HG03139 (cell line): ENCODE results near the gene GPC3.

Experiments
- ATAC-seq: cut with Tn5 transposase; IDR thresholded peaks from one replicate; pipeline ENCODE4 v1.9.1; 2021; ENCODE audit not compliant: unreplicated experiment

Gene GPC3

DNA sequence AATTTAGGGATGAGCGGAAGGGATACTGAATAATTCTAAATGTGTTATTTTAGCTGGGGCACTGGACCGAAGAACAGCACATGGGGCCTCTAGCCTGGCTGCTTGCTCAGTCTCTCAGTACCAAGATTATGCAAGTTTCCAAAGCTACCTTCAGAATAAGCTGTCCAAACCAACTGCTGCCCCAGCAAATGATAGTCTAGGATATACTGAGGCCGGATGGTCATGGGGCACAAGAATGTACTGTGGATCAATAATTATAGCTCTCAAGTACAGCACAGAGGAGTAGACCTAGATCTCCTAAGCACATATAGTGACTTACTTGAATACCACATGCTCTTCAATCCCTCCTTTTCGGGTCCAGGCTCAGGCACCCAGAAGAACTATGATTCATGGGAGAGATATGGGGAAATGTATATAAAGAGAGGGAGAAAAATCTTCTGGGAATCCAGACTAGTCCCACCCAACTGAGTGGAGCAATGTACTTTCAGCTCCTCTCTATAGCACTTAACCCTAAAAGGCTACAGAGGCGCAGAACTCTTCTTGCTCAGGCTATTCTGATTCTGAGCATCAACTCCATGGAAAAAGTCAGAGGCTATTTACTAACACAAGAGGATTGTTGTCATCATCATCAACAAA lies 409.8 kb downstream of the GPC3 start:
- ATAC-seq, result no peak

DNA sequence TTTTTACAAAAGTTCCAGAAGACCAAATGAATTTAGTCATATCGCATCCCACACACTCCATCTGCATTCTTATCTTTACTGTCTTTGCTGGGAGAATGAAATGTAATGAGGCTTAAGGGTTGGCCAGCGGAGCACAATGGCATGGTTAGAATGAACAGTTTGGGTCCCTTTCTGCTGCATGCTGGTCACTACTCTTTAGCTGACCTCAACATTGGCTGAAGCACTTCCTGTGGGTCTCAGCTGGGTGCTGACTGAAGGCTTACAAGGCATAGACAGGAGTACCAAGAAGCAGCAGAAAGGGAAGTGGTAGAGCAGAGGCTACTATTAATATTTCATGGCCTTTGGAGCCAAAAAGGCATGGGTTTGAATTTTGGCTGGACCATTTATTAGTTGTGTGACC lies 410.7 kb downstream of the GPC3 start:
- ATAC-seq, result no peak

DNA sequence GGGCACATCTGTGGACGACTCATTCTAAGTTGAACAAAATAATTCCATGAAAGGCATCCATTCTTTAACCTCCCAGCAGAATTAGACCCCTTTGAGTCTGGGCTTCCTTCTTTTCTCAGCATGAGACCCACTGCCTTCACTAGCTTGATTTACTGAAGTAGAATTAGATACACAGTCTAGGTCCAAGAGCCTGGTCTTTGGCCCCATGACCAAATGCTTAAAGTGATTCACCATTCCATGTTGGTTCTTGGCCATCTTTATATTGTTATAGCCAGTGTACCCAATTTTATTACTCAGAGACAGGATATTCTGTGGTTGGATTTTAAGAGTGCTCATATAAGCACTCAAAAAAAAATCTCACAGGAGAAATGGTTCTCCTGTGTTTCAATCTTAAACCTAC lies 414.8 kb downstream of the GPC3 start:
- ATAC-seq, result no peak

DNA sequence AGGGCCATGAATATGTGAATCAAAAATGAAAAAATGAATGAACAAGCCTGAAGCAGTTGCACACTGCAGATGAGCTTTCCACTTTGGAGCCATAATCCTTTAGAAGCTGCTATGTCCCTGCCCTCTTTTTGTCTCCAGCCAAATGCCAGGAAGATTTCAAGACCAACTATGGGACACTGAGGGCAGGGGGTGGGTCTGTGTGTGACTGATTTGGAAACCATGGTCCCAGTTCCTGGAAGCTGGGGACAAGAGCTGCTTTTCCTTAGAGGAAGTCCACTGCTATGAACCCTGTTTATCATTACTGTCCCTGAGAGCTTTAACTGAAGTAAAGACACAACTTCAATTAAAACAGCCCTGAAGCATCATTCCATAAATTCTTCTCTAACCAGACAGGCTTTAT lies 416.2 kb downstream of the GPC3 start:
- no peak for ATAC-seq

DNA sequence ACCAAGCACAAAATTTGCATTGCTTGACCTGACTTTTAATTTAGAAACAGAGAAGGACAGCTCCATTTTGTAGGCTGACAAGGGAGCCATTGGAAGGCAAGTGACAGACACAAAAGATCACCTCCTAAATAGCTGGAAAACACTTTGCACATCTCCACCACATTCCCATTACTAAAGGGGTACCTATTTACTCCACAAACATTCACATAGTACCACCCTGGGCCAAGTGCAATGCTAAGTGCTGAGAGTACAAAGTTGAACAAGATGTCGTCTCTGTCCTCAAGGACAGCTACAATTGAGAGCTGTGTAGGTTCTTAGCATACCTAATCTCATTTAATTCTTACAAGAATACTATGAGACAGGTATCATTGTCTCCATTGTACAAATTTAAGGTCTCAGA lies 417.3 kb downstream of the GPC3 start:
- ATAC-seq, result no peak

DNA sequence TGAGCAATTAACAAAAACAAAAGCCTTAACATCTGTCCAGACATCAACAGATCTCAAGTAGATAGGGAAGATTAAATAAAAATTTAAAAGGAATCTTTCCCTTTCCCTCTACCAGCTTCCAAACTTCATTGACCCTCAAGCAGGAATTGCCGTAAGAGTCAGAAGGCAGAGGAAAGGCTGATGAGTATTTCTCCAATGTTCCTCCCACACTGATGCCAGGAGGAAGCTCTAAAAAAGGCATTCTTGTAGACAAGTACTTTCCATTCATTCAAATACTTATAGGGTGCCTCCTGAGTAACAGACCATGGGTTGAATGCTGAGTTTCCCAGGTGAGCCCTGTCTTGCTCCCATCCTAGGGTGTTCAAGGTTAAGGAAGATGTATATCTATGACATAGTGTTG lies 418.5 kb downstream of the GPC3 start:
- ATAC-seq, result no peak

DNA sequence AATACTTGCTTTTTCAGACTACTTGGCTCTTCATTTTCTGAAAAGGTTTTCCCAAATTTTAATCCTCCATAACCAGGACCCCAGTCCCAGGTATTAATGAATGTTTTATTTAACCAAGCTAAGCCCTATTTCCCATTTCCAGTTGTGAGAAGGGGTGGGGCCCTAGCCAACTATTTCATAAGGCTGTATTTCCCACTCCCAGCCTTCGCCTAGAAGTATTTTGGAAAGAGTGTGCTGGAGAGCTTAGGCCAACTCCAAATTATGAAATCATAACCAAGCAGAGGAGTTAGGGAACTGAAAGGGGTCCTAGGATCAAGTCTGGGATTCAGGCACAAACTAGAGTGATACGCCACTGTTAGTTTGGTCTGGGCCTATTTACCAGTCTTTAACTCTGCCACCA lies 421.7 kb downstream of the GPC3 start:
- no peak for ATAC-seq

DNA sequence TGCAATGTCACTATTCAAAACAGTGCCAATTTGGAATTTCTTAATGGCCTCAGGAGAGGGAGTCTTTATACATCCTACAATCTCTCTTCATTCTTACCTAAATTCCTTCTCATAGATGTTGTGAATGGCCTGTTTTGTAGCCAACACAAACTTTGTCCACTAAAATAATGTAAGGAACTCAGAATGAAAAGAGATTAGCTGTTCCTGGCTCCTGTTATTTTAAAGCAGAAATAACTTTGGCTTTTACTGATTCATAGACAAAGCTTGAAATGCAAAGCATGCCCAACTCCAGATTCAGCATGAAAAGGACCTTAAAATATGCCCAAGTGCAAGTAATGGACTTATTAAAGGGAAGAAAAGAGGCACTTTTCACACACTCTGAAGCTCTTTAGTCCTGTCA lies 424.1 kb downstream of the GPC3 start:
- no peak for ATAC-seq

DNA sequence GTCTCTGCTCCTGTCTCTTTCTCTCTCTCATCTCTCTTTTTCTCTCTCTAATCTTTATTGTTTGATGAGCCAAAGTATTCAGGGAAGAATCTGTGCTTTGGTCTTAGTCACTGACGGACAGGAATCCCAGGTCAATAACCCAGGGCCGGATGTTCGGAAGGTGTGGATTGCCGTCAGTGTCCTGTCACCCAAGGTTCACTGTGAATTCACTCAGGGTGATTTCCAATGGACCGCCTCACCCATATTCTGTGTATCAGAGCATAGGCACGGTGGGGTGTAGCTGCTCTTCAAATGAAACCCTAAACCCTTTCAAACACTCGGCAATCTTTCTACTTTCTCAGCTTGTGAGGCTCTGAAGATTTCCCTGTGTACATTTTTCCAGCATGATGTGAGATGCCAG lies 425.5 kb downstream of the GPC3 start:
- no peak for ATAC-seq

DNA sequence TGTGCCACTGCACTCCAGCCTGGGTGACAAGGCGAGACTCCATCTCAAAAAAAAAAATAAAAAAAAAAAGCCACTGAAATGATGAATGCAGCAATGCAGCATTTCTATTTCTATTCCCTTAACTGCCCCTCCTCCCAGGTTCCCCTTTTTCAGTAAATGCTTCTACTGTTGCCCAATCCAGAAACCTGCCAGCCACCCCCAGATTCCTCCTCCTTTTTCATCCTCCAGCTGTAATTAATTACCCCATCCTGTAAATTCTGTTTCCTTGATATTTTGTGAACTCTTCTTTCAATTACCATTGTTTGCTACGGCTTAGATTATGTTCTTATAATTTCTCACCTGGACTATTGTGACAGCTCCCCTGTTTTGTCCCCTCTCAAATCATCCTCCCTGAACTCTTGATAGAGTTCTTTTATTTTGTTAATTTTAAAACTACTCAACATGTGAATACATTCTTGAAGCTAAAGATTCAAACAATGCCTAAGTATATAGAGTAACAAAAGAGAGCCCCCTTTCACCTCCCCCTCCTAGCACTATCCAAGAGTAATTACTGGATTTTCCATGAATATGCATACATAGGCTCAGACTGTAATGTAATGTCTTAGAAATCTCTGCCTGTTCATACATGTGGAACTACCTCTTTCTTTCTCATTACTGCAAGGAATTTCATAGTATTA lies 429.5 kb downstream of the GPC3 start:
- ATAC-seq, result no peak

DNA sequence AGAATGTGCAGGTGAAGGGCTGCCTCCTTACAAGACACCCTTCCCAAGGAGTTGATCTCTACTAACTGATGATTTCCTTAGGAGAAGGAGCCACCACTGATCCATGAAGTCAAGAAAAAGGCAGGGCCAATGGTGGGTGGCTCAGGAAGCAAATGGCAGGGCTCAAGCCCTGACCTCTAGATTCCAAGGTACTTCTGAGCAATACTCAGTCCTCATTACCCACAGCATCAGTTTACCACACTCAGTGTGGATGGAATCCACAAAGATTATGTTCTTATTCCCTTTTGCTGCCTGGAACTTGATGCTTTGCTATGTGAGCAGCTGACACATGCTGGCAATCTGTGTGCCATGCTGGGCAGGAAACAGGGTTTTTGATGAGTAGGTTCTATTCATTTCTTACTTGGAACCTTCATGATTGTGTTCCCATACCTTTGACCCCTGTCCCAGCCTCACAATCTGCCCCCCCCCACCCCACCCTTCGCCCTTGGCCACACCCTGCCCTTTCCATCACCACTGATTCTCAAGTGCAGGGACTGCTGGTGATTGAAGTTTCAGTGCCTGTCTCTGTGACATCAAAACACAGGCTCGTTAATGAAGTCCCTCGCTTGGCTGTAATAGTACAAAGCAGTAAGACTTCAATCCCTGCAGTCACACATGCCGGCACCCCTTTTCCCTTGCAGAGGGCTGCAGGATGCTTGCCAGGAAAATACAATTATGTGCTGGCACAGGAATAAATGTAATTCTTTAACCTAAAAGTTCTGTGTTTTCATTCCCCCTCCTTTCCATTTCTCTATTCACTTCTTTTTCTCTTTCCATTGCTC lies 434.5 kb downstream of the GPC3 start:
- ATAC-seq, result no peak

DNA sequence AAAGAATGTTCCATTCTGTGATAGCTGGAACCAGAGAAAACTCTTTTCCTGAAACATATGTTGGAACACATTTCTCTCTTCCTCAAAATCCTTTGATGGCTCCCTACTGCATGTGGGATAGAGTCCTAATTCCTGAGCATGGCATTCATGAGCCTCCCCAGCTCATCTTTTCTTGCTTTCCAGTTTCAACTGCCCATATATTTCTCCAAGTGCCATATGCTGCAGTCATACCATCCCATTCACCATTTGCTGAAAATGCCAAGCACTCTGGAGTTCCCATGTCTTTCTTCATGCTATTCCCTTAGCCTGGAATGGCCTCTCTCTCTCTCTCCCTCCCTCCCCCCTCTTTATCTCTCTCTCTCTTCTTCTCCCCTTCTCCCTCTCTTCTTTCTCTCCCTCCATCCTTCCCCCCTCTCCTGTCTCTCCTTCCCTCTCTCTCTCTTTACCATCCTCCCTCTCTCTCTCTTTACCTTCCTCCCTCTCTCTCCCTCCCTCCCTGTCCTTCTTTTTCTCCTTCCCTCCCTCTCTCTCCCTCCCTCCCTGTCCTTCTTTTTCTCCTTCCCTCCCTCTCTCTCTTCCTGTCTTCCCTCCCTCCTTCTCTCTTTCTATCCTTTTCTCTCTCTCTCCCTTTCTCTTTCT lies 436.0 kb downstream of the GPC3 start:
- ATAC-seq, result no peak

DNA sequence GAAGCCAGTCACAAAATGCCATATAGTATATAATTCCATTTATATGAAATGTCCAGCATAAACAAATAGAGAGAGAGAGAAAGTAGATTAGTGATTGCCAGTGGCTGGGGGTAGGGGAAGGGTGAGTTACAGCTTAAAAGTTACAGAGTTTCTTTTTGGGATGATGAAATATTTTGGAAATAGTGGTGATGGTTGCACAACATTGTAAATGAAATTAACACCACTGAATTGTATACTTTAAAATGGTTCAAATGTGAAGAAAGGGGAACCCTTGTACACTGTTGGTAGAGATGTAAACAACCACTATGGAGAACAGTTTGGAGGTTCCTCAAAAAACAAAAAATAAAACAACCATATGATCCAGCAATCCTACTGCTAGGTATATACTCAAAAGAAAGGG lies 439.0 kb downstream of the GPC3 start:
- ATAC-seq, result no peak

DNA sequence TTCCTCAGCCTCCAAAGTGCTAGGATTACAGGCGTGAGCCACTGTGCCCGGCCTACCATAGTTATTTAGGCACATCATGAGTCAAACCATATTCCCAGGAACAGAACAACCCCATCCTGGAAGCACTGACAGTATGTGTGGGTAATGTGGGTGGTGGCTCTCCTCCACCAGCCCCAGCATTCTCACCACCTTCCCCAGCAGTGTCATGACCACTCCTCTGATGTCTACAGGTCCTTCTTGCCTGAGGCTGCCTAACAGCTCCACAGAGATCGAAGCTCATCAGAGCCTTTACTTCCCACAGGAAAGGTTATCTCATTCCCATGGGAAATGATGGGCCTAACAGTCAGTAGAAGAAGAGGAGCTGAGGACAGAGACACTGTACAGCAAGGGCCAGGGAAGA lies 440.6 kb downstream of the GPC3 start:
- ATAC-seq, result no peak

DNA sequence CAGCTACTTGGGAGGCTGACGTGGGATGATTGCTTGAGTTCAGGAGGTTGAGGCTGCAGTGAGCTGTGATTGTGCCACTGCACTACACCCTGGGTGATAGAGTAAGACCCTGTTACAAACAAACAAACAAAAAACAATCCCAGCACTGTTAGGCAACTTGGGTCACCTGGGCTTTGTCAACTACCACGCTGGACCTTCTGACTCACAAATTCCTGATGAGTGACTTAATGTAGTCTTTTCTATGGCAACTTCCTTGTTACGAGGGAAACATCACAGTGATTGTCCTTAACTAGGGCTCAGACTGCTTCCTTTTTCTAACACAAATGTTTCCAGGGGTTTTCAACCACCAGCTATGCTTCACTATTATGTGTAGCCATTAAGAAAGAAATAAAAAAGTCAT lies 441.3 kb downstream of the GPC3 start:
- no peak for ATAC-seq

DNA sequence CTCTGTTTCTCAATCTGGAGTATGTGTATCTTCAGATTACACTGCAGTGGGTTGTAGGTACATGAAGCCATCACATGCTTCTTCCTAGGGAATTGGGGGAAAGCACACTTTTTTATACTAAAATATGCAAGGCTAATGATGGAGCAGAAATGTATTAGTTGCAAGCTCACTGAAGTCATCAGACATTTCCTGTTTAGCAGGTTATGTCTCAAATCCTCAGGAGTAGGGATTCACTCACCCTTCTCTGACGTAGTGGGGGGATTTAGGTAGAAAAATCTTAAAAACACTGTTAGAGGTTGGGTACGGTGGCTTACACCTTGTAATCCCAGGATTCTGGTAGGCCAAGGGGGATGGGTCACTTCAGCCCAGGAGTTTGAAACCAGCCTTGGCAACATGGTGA lies 441.7 kb downstream of the GPC3 start:
- no peak for ATAC-seq

DNA sequence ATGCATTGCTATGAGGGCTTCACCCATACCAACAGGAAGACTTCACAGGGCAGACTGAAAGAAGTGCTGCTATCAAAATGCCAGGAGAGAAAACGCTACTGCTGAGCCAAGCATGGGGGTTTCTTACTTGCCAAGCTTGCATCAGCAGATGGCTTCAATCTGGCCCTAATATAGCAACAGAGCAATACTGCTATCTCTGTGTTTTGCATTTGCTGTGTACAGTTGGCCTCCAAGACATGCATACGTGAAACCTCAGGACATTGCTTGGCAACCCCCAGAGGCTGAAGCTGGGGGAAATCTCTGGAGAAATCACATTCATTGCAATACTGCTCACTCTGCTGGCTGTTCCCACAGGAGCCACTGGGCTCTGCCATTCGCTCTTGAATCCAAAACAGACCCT lies 442.9 kb downstream of the GPC3 start:
- ATAC-seq, result no peak

DNA sequence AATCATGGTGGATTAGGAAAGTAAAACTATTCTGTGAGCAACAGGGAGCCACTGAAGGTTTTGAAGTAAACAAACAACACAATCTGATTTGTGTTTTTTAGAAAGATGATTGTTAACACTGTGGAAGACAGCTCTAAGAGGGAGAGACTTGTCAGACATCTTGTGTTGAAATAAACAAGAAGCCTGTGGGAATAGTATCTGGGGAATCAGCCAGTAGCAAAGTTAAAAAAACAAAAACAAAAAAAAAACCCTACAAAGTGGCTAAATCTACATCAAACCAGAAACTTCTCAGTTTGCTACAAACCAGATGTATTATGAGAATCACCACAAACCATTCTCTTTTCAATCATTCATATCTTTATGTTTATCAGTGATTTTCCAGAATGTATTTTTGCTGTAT lies 444.4 kb downstream of the GPC3 start:
- ATAC-seq, result no peak

DNA sequence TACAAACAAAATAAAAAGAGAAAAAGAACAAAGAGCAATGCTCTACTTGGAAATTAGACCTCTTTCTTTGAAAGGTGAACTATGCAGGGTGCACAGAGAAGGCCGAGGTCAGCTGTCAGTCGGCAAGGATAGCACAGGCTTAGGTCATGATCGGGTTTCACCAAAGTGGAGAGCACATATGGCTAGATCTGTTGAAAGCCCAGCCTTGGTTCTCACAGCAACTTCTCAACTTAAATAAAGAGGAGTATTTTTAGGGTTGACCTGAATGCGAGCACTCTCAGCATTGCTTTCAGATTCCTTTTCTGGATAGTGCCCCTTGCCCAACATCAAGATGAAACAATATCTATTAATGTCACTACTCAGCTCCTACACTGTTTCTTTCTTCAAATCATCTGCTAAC lies 447.2 kb downstream of the GPC3 start:
- no peak for ATAC-seq

DNA sequence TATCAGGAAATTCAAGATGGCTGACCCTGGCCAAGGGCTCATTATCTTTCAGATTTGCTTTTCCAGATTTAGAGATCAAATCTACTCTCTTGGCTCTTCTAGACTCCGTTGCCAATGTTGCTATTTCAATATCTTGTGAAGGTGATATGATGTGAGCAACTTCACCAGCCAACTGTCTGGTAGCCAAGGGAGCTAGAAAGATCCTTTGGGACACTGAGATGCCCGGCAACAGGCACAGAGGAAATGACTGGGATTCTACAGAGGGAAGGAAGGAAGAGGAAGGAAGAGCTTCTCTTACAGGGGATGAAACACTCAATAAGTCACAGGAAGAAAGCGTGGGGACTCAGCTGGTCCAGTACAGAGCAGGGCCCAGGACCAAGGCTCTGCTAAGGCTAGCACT lies 448.3 kb downstream of the GPC3 start:
- no peak for ATAC-seq

DNA sequence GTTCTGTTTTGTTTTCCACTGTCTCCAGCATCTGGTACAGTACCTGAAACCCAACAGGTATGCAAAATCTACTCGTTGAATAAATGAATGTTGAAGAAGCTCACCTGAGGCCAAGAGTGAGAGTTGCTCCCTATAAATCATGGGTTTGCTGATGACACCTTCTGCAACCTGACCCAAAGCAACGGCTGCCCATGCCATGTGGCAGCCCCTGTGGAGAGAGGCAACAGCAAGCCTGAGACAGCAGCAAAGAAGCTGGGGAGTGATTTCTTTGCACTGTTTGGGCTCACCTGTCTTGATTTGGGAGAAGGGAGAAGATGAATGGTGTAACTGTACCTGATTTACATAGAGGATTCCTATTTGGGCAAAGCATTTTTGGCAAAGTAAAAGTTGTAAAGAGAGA lies 450.3 kb downstream of the GPC3 start:
- ATAC-seq, result no peak

DNA sequence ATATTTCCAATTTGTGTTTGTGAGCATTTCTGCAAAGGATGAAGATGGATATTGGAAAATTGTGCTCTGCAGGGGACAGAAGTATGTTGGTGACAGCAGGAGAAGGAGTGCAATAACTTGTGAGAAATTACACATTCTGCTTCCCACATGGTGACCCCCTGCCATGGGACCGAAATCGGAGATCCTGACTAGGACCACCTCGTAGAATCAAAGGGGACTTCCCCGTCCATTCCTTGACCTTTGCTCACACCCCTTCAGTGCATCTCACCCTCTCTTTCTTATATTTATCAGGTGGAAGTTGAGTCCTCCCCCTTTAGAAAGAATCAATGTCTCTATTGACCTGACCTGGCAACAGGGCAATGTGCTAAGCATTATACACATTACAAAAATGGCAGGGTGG lies 451.2 kb downstream of the GPC3 start:
- ATAC-seq, result no peak
